NCI-H2171 (cell line): ENCODE results near the gene VSTM4.

Experiments
- DNase-seq: peaks from one replicate; lab custom pipeline; 2025; lab: John Stamatoyannopoulos, UW

VSTM4 gene

DNA sequence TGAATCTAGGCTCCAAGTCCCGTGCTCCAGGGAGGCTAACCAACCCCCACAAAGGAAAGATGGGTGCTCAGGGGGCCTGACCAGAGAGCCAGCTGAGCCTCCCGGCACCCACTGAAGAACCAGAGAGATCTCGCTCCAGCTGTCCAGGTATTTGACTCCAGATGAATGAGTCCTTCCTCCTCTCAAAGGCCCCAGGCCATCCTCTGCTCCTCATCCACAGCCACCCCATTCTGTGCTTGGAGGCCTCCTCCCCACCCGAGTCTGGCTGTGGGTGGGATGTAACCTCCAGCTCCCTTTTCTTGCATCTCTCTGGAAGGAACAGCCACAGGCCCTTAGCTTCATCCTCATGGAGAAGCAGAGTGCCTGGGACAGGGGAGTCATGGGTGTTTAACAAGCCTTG, 44.6 kb downstream of the VSTM4 start:
- no peak for DNase-seq

DNA sequence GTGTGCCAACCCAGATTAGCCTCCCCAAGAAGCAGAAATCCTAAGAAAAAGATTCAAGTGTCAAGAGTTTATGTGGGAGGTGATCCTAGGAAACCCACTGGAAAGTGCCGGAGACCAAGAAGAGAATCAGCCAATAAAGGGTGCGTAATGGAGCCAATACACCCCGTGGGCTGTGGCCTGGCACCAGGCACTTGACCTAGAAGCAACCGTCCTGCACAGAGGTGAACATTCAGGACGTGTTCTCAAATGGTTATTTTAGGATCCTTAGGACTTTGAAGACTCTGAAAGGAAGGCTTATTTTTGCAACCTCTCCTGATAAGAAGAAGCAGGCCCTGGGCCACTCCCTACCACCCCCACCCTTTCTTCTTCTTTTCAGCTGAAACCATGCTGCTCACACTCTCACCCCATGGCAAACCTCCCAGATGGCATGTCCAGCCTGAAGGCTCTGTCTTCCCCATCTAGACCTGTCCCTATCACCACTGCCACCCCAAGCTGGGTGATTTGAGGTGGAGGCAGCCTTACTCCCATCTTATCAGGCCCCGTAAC, 46.6 kb downstream of the VSTM4 start:
- DNase-seq, result no peak

DNA sequence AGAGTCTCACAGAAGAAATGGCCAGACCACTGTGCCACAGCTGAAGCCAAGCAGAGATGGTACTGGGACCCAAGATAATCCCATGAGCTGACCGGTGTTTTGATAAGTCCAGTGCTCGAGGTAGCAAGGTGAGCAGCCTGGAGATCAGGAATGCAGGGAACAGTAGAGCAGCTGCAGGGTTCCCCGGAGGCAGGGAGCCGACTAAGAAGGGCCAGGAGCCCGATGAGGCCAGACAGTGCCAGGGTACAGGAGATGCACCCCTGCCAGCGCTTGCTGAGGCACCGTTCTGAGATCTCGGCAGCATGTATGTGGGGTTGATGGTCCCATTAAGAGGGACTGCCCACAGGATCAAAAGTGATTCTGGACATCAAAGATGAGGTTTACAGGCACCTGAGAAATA, 47.1 kb downstream of the VSTM4 start:
- DNase-seq, result no peak

GRCh38 chr10:49066944-49067730, 48.2 kb downstream of the VSTM4 start:
- no peak for DNase-seq

DNA sequence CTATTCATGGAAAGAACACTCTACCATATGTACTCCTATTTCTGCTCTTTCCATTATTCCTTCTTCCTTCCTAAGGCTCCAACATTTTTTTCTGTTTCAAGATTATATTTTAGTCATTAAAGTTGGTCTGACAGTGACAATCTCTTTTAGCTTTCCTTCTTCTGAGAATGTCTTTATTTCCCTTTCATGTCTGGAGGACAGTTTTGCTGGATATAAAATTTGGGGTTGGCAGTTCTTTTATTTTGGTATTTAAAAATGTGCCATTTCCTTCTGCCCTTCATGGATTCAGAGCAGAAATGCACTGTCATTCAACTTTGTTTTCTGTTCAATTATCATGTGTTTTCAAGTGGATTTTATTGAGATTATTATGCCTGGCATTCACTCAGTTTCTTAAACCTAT, 53.1 kb downstream of the VSTM4 start:
- DNase-seq, result no peak

DNA sequence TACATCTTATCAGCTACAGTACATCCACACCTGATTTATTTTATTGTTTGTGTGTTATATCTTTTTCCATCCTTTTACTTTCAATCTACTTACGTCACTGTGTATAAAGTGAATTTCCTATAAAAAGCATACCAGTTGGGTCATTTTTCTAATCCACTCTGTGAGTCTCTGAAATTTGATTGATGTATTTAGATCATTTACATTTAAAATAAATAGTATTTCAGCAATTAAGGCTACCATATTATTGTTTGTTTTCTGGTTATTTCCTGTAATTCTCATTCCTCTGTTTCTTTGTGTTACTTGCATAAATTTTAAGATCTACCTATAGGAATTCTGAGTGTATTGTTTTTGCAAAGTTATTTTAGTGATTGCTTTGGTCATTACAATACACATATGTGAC, 53.7 kb downstream of the VSTM4 start:
- DNase-seq, result no peak

DNA sequence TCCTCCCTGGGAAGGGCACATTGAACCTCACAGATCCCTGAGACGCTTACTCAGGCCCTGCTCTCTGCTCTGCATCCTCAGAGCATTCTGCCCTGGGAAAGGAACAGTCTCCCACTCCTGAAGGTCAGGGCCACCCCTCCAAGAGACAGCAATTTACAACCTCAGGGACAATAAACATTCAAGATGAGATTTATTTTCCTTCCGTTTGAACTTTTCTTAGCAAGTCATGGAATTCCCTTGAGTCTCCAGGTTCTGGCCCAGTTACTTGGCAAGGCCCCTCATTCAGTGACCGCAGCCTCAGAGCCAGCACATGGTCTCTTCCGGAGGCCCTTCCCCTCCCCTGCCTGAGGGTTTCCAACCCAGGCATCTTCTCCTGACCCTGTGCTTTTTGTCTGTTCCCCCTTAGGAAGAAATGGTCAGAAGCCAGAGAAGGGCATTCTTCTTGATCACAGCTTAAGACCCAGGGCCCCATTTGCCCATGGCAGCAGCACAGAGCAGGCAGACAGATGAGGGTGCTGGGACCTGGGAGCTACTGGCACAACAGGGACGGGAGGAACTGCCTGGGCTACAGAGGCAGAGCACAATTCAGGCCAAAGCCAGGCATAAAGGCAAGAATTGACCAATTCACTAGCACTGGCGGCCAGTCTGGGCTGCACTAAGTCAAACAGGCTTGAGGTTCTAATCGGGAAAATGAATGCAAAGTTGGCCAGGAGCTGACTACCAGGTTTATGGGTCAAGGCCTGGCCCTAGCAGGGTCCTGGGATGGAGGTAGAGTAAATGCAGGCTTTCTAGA, 56.7 kb downstream of the VSTM4 start:
- DNase-seq, result no peak

GRCh38 chr10:49057231-49057880, 58.0 kb downstream of the VSTM4 start:
- DNase-seq, result no peak

GRCh38 chr10:49056356-49056755, 59.0 kb downstream of the VSTM4 start:
- no peak for DNase-seq

- DNase-seq, result no peak
These were observed 60.0 kb downstream of the VSTM4 start for GRCh38 chr10:49055221-49055849.

DNA sequence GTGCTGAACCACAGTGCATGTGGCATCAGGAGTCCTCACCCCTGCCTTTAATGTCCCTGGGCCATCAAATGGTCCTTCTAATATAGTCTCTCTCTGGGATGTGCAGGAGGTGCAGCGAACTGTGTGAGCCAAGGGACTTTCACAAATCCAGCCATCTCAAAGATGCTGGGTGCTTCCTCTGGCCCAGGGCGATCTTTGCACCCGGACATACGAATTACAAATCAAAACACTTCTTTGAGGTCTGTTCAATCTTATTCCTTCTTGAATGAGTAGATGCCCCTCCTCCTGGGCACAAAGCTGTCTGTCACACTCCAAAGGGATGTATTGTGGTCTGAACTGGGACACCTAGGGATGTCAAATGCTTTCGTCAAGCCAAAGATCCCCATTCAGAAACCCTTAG, 60.6 kb downstream of the VSTM4 start:
- DNase-seq, result no peak

DNA sequence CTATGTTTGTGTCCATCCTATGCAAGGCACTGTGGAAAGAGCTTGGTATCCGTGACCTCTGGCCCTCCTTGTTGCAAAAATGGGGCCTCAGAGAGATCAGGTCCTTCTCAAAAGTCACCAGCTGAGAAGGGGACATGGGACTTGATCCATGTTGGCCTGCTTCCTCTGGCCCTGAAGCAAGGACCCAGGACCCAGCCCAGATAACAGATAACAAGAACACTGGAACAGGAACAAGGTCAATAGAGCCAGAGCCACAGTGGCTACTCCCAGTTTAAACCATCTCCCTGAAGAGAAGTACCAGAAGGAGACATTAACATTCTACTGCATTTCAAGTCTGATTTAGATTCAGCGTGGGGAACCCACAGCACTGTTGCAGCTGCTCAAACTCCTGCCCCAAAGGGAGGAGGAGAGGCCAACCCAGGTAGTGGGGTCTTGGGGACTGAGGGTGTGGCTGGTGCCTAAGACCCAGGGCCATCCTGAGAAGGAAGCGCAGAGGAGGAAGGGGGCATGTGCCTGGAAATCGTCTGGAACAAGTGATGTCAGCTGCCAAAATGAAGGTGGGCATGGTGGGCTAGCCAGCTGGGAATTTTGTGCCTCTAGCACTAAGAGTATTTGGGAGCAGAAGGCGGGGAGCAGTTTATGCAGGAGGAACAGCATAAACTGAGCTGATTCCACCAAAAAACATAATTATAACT, 61.2 kb downstream of the VSTM4 start:
- DNase-seq, result no peak

DNA sequence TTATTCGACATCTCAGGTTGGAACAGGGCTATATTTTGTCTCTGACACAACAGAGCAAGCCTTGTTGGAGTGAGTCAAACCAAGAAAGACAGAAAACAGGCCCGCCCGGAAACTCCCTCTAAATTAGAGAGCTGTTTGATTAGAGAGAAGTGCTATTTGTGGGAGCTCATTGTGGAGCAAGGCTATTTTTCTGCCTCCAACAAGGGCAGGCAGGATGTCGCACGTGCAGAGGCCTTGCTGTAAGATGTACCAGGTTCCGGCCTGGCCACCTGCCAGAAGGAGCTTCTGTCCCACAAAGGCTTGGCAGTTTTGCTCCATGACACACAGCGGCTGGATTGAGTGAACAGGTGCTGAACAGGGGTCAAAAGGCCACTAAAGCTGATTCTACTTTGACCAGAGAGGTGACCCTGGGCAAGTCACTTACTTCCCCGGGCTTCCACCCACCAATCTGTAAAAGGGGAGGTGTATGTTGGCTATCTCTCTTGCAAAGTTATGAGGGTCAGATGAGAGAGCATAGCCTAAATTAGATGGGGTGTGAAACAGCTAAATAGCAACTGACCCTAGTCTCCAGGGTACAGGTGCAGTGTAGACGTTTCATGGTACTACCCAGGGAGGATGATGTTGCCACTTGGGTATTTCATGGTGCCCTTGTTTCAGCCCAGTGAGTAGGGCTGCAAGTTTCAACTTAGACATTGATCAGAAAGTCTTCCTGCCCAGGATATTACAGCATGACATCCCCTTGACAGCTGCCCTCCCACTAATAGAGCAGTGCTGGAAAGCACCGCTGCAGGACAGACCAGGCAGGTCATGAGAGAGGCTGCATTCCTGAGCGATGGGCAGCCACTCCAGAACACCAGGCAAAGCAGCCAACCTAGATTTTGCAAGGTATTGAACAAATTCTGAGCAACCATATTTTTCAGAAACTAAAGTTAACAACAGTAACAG, 62.0 kb downstream of the VSTM4 start:
- no peak for DNase-seq

DNA sequence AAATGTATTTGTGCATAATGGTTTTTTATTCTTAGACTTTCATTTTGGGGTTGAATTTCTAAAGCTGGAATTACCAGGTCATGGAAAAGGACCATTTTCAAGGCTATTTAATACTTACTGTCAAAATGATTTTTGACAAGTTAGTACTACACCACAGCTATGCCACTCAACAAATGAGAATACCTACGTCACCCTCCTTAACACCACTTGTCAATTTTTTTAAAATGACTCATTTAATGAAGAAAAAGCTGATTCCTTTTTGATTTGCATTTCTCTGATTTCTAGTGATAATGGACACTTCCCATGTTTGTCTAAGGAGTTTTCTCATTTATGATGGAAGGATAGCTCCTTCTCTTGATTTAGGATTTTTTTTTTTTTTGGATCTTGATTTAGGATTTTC, 63.3 kb downstream of the VSTM4 start:
- no peak for DNase-seq

DNA sequence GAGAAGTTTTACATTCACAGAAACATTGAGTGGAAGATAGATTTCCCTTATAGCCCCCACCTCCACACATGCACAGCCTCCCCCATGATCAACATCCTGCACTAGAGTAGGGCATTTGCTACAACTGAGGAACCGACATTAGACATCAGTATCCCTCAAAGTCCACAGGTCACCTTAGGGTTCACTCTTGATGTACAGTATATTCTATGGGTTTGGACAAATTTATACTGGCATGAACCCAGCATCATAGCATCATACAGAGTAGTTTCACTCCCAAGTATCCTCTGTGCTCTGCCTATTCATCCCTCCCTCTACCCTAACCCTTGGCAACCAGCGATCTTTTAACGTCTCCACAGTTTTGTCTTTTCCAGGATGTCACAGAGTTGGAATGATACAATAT, 64.4 kb downstream of the VSTM4 start:
- no peak for DNase-seq

DNA sequence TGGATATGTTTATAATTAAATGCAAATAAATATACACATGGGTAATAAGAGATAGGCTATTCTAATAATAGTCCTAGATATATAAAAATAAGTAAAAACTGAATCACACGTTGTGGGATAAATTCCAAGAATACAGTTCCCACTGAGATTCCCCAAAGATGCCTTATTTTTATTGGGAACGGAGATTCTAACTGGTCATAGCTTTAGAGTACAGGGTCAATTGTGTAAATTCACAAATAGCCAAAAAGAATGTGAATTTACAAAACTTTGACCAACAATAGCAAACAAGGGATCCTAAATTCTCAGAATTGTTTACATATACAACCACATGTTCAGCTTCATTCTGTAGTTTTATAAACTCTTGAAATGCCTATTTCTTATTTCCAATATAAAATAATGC, 65.0 kb downstream of the VSTM4 start:
- no peak for DNase-seq

- no peak for DNase-seq
These were observed 65.7 kb downstream of the VSTM4 start for GRCh38 chr10:49049660-49050059.

DNA sequence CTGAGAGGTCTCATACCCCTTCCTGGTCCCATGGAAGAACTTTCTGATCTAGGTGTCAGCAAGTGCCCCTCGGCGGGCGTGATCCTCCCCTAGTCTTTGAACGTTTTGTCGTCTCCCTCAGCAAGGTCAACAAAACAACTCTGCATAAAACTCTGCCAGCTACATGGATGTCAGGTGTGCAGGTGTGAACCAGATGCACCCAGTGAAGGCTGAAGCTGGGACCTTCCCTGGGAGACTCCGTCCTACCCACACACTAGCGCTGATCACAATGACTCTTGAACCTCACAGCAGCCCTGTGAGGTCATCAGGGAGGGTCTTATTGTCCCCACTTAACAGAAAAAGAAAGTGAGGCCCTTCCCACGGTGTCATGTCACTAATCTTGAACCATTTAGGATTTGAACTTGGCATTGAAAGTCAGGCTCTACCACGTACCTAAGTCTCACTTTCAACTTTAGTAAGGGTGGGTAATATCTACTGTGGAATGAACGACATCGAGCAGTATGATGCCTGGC, 68.1 kb downstream of the VSTM4 start:
- no peak for DNase-seq

GRCh38 chr10:49044293-49045193, 70.8 kb downstream of the VSTM4 start:
- DNase-seq, result no peak
